GM12872 (cell line): ENCODE measurements around the gene LRMDA.

Source experiments
- CTCF ChIP-seq: IDR thresholded peaks from 3 replicates; pipeline ENCODE4 v1.5.1; 2011; ENCODE audit warnings: low read depth, mild to moderate bottlenecking, low read length, moderate library complexity; ENCODE audit not compliant: insufficient read depth

Gene LRMDA

GRCh38 chr10:75408509-75408875 is 22.9 kb upstream of the LRMDA start:
- TF ChIP-seq CTCF: no peak

- no peak for TF ChIP-seq CTCF
These were observed 22.2 kb upstream of the LRMDA start for GRCh38 chr10:75408911-75409885.

- TF ChIP-seq CTCF: no peak
These were observed 21.1 kb upstream of the LRMDA start for GRCh38 chr10:75410132-75411005.

- TF ChIP-seq CTCF: no peak
These were observed 16.9 kb upstream of the LRMDA start for GRCh38 chr10:75414527-75414926.

- TF ChIP-seq CTCF: no peak
These were observed 13.9 kb upstream of the LRMDA start for GRCh38 chr10:75417522-75417927.

GRCh38 chr10:75418293-75418692 is 13.1 kb upstream of the LRMDA start:
- TF ChIP-seq CTCF: no peak

GRCh38 chr10:75418712-75419111 is 12.7 kb upstream of the LRMDA start:
- TF ChIP-seq CTCF: no peak
